Measurements from ENCODE around the gene SRGAP2B.
"Not testable (repeated sequence)": the region's sequence is repeated elsewhere in the genome, so short reads cannot be mapped to it uniquely, and the experiment has no call there.

The SRGAP2B gene

GRCh38 chr1:145021749-145022148, 73.4 kb downstream of the SRGAP2B start:
- H3K4me3 ChIP-seq (ENCODE audit: low read depth in 1 of 2, low read length in 2 of 2); H3K27ac ChIP-seq (ENCODE audit: low read length); H3K36me3 ChIP-seq (ENCODE audit: control insufficient read depth in 1 of 2, insufficient read depth in 2 of 2, low read length in 2 of 2); H3K4me1 ChIP-seq (ENCODE audit: control insufficient read depth in 1 of 2, insufficient read depth in 2 of 2, low read length in 2 of 2); H3K9me3 ChIP-seq (ENCODE audit: control insufficient read depth in 1 of 2, low read length in 2 of 2); H3K27me3 ChIP-seq (ENCODE audit: low read depth, low read length): not testable (repeated sequence)

DNA sequence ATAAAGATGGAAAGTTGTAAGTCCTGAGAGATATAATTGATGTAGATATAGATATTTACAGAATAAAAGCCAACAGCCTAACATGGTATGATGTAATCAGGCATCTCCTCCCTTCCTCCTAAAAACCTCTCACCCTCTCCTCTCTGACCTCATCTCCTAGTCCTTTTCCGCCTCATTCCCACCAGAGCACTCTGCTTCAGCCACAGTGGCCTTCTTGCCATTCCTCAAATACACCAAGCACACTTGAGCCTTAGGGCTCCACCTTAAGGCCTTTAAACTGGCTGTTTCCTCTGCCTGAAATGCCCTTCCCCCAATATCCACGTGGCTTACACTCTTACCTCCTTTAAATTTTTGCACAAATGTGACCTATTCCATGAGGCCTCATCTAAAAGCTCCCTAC, 75.4 kb downstream of the SRGAP2B start:
- not testable (repeated sequence) for H3K27me3 ChIP-seq (ENCODE audit: low read depth, low read length); H3K36me3 ChIP-seq (ENCODE audit: control insufficient read depth in 1 of 2, insufficient read depth in 2 of 2, low read length in 2 of 2); H3K4me1 ChIP-seq (ENCODE audit: control insufficient read depth in 1 of 2, insufficient read depth in 2 of 2, low read length in 2 of 2); H3K9me3 ChIP-seq (ENCODE audit: control insufficient read depth in 1 of 2, low read length in 2 of 2); H3K4me3 ChIP-seq (ENCODE audit: low read depth in 1 of 2, low read length in 2 of 2); H3K27ac ChIP-seq (ENCODE audit: low read length)

GRCh38 chr1:145017725-145018124, 77.4 kb downstream of the SRGAP2B start:
- H3K4me3 ChIP-seq (ENCODE audit: low read depth in 1 of 2, low read length in 2 of 2); H3K27me3 ChIP-seq (ENCODE audit: low read depth, low read length); H3K4me1 ChIP-seq (ENCODE audit: control insufficient read depth in 1 of 2, insufficient read depth in 2 of 2, low read length in 2 of 2); H3K36me3 ChIP-seq (ENCODE audit: control insufficient read depth in 1 of 2, insufficient read depth in 2 of 2, low read length in 2 of 2); H3K9me3 ChIP-seq (ENCODE audit: control insufficient read depth in 1 of 2, low read length in 2 of 2); H3K27ac ChIP-seq (ENCODE audit: low read length): not testable (repeated sequence)

DNA sequence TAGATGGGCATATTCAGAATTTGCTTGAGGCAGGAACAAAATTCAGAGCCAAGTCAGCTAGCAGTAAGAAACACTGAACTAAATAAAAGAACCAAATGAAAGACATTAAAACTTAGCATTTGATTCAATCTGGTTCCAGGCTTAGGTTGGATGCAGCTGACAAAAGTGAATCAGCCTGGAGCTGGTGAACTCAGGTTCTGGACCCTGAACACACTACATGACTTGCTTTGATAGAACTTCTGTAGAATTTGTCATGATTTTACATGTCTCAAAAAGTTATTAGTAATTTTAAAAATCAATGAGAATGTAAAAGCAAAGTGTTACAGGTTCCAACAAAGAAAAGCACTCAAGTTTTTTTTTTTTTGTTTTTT, 78.7 kb downstream of the SRGAP2B start:
- H3K4me1 ChIP-seq (ENCODE audit: control insufficient read depth in 1 of 2, insufficient read depth in 2 of 2, low read length in 2 of 2); H3K36me3 ChIP-seq (ENCODE audit: control insufficient read depth in 1 of 2, insufficient read depth in 2 of 2, low read length in 2 of 2); H3K4me3 ChIP-seq (ENCODE audit: low read depth in 1 of 2, low read length in 2 of 2); H3K9me3 ChIP-seq (ENCODE audit: control insufficient read depth in 1 of 2, low read length in 2 of 2); H3K27ac ChIP-seq (ENCODE audit: low read length); H3K27me3 ChIP-seq (ENCODE audit: low read depth, low read length): not testable (repeated sequence)

- H3K27ac ChIP-seq (ENCODE audit: low read length); H3K4me1 ChIP-seq (ENCODE audit: control insufficient read depth in 1 of 2, insufficient read depth in 2 of 2, low read length in 2 of 2); H3K9me3 ChIP-seq (ENCODE audit: control insufficient read depth in 1 of 2, low read length in 2 of 2); H3K36me3 ChIP-seq (ENCODE audit: control insufficient read depth in 1 of 2, insufficient read depth in 2 of 2, low read length in 2 of 2); H3K27me3 ChIP-seq (ENCODE audit: low read depth, low read length); H3K4me3 ChIP-seq (ENCODE audit: low read depth in 1 of 2, low read length in 2 of 2): not testable (repeated sequence)
Measured at GRCh38 chr1:145015744-145016491, 79.2 kb downstream of the SRGAP2B start.

DNA sequence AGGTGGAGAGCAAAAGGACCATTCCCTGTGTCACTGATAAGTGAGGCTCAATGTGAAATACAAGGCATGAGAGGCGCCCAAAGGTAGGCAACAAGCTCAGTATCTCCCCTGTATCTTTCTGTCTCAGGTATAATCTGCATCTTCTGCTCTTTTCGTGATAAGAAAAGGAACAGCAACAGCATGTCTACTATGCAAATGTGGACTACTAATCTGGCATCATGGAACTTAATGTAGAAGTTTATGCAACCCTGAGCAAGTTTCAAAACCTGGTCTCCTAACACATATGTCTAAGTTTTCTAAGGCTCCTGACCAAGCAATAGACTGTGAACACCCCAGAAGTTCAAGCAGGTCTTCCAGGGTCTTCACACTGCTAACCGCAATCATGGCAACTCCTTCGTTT, 81.8 kb downstream of the SRGAP2B start:
- not testable (repeated sequence) for H3K27ac ChIP-seq (ENCODE audit: low read length); H3K4me3 ChIP-seq (ENCODE audit: low read depth in 1 of 2, low read length in 2 of 2); H3K9me3 ChIP-seq (ENCODE audit: control insufficient read depth in 1 of 2, low read length in 2 of 2); H3K27me3 ChIP-seq (ENCODE audit: low read depth, low read length); H3K4me1 ChIP-seq (ENCODE audit: control insufficient read depth in 1 of 2, insufficient read depth in 2 of 2, low read length in 2 of 2); H3K36me3 ChIP-seq (ENCODE audit: control insufficient read depth in 1 of 2, insufficient read depth in 2 of 2, low read length in 2 of 2)

- not testable (repeated sequence) for H3K9me3 ChIP-seq (ENCODE audit: control insufficient read depth in 1 of 2, low read length in 2 of 2); H3K4me1 ChIP-seq (ENCODE audit: control insufficient read depth in 1 of 2, insufficient read depth in 2 of 2, low read length in 2 of 2); H3K27me3 ChIP-seq (ENCODE audit: low read depth, low read length); H3K4me3 ChIP-seq (ENCODE audit: low read depth in 1 of 2, low read length in 2 of 2); H3K27ac ChIP-seq (ENCODE audit: low read length); H3K36me3 ChIP-seq (ENCODE audit: control insufficient read depth in 1 of 2, insufficient read depth in 2 of 2, low read length in 2 of 2)
Measured at GRCh38 chr1:145011811-145012210, 83.3 kb downstream of the SRGAP2B start.

GRCh38 chr1:145010580-145010979, 84.5 kb downstream of the SRGAP2B start:
- H3K27ac ChIP-seq (ENCODE audit: low read length); H3K27me3 ChIP-seq (ENCODE audit: low read depth, low read length); H3K9me3 ChIP-seq (ENCODE audit: control insufficient read depth in 1 of 2, low read length in 2 of 2); H3K4me3 ChIP-seq (ENCODE audit: low read depth in 1 of 2, low read length in 2 of 2); H3K4me1 ChIP-seq (ENCODE audit: control insufficient read depth in 1 of 2, insufficient read depth in 2 of 2, low read length in 2 of 2); H3K36me3 ChIP-seq (ENCODE audit: control insufficient read depth in 1 of 2, insufficient read depth in 2 of 2, low read length in 2 of 2): not testable (repeated sequence)

DNA sequence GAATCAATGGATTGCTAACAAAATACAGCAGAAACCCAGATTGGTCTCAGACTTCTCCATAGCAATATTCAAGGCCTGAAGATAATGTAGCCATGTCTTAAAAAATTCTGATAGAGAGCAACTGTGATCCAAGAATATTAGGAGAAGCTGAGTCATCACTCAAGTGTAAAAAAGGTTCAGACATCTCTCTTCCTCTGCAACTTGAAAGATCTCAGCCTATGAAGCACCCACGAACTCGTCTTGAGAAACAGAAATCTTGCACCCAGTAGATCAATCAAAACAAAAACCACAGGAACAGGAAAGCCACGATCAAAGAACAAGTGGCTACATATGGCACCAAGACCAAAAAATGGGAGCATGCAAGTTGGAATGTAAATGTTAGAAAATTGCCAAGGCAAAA, 85.2 kb downstream of the SRGAP2B start:
- not testable (repeated sequence) for H3K36me3 ChIP-seq (ENCODE audit: control insufficient read depth in 1 of 2, insufficient read depth in 2 of 2, low read length in 2 of 2); H3K4me3 ChIP-seq (ENCODE audit: low read depth in 1 of 2, low read length in 2 of 2); H3K27me3 ChIP-seq (ENCODE audit: low read depth, low read length); H3K4me1 ChIP-seq (ENCODE audit: control insufficient read depth in 1 of 2, insufficient read depth in 2 of 2, low read length in 2 of 2); H3K9me3 ChIP-seq (ENCODE audit: control insufficient read depth in 1 of 2, low read length in 2 of 2); H3K27ac ChIP-seq (ENCODE audit: low read length)

DNA sequence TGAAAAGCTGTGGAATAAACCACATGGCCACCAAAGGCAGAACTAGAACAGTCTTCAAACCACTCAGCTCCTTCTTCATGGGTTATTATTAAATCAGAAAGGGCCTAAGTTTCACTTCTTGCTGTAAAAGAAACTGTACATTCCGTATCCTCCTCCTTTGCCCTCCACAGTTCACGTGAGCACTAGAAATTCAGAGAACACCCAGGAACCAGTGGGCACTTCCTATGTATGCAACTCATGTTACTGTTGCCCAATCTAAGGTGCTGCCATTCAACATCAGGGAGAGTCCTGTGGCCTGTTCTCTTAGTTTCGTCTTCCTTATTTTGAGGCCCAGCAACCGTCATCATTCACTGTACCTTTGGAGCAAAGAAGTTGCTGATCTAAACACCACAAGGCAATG, 86.7 kb downstream of the SRGAP2B start:
- not testable (repeated sequence) for H3K36me3 ChIP-seq (ENCODE audit: control insufficient read depth in 1 of 2, insufficient read depth in 2 of 2, low read length in 2 of 2); H3K4me3 ChIP-seq (ENCODE audit: low read depth in 1 of 2, low read length in 2 of 2); H3K27me3 ChIP-seq (ENCODE audit: low read depth, low read length); H3K4me1 ChIP-seq (ENCODE audit: control insufficient read depth in 1 of 2, insufficient read depth in 2 of 2, low read length in 2 of 2); H3K27ac ChIP-seq (ENCODE audit: low read length); H3K9me3 ChIP-seq (ENCODE audit: control insufficient read depth in 1 of 2, low read length in 2 of 2)

DNA sequence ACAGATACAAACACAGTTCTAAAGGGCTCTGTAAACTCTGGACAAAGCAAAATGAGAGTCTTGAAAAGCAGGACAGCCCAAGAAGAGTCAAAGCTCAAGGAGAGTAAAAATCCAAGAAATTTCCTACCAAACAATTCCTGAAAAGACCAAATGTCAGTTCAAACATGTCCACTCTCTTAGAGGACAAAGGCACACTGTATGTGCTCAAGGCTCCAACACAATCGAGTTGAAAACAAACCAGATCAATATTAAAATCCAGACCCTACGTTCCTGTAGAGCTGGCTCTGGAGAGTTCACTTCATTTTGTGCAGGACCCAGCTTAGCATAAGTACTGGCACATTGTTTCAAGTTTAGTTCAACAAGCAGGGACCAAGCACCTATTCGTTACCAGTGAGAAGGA, 90.0 kb downstream of the SRGAP2B start:
- H3K9me3 ChIP-seq (ENCODE audit: control insufficient read depth in 1 of 2, low read length in 2 of 2); H3K27ac ChIP-seq (ENCODE audit: low read length); H3K4me3 ChIP-seq (ENCODE audit: low read depth in 1 of 2, low read length in 2 of 2); H3K27me3 ChIP-seq (ENCODE audit: low read depth, low read length); H3K4me1 ChIP-seq (ENCODE audit: control insufficient read depth in 1 of 2, insufficient read depth in 2 of 2, low read length in 2 of 2); H3K36me3 ChIP-seq (ENCODE audit: control insufficient read depth in 1 of 2, insufficient read depth in 2 of 2, low read length in 2 of 2): not testable (repeated sequence)

GRCh38 chr1:145001381-145001780, 93.7 kb downstream of the SRGAP2B start:
- H3K36me3 ChIP-seq (ENCODE audit: control insufficient read depth in 1 of 2, insufficient read depth in 2 of 2, low read length in 2 of 2); H3K27me3 ChIP-seq (ENCODE audit: low read depth, low read length); H3K27ac ChIP-seq (ENCODE audit: low read length); H3K9me3 ChIP-seq (ENCODE audit: control insufficient read depth in 1 of 2, low read length in 2 of 2); H3K4me3 ChIP-seq (ENCODE audit: low read depth in 1 of 2, low read length in 2 of 2); H3K4me1 ChIP-seq (ENCODE audit: control insufficient read depth in 1 of 2, insufficient read depth in 2 of 2, low read length in 2 of 2): not testable (repeated sequence)
